Measurements from ENCODE around the gene EP300.
"Not testable (repeated sequence)": the region's sequence is repeated elsewhere in the genome, so short reads cannot be mapped to it uniquely, and the experiment has no call there.

EP300 gene

GRCh38 chr22:41092023-41092817 lies at the start of gene EP300:
TSS of gene EP300 (plus strand) at chr22:41092592. CDS start at chr22:41093005, 413 bp downstream.
- peak; percentile 60 for DNase-seq

- DNase-seq: peak; percentile 85
These were observed 48.7 kb upstream of the EP300 start for GRCh38 chr22:41043722-41044121.

- peak; percentile 10 for DNase-seq
These were observed 46.8 kb upstream of the EP300 start for GRCh38 chr22:41045575-41045974.

- peak; percentile 18 for DNase-seq
These were observed 44.6 kb upstream of the EP300 start for GRCh38 chr22:41047801-41048211.

GRCh38 chr22:41048345-41048744 lies 44.0 kb upstream of the EP300 start:
- not testable (repeated sequence) for DNase-seq

- peak; percentile 74 for DNase-seq
These were observed 43.3 kb upstream of the EP300 start for GRCh38 chr22:41048791-41049717.

- not testable (repeated sequence) for DNase-seq
These were observed 42.6 kb upstream of the EP300 start for GRCh38 chr22:41049795-41050194.

- DNase-seq: no peak
These were observed 41.5 kb upstream of the EP300 start for GRCh38 chr22:41050883-41051282.

GRCh38 chr22:41052661-41053490 lies 39.5 kb upstream of the EP300 start:
- DNase-seq: no peak

- no peak for DNase-seq
These were observed 35.3 kb upstream of the EP300 start for GRCh38 chr22:41057076-41057475.

GRCh38 chr22:41062146-41062545 lies 30.2 kb upstream of the EP300 start:
- no peak for DNase-seq

- DNase-seq: not testable (repeated sequence)
These were observed 28.1 kb upstream of the EP300 start for GRCh38 chr22:41064326-41064725.

- DNase-seq: not testable (repeated sequence)
These were observed 26.1 kb upstream of the EP300 start for GRCh38 chr22:41066341-41066740.

- not testable (repeated sequence) for DNase-seq
These were observed 24.4 kb upstream of the EP300 start for GRCh38 chr22:41067968-41068367.

GRCh38 chr22:41070665-41071331 lies 21.6 kb upstream of the EP300 start:
- DNase-seq: peak; percentile 61

- no peak for DNase-seq
These were observed 18.3 kb upstream of the EP300 start for GRCh38 chr22:41074061-41074460.

- no peak for DNase-seq
These were observed 17.9 kb upstream of the EP300 start for GRCh38 chr22:41074466-41074865.

GRCh38 chr22:41074941-41075710 lies 17.3 kb upstream of the EP300 start:
- no peak for DNase-seq

- DNase-seq: no peak
These were observed 16.4 kb upstream of the EP300 start for GRCh38 chr22:41075946-41076345.

- DNase-seq: no peak
These were observed 15.5 kb upstream of the EP300 start for GRCh38 chr22:41076857-41077256.

GRCh38 chr22:41078931-41079330 lies 13.5 kb upstream of the EP300 start:
- no peak for DNase-seq
